K562 (cell line): ENCODE data around the gene PFN3. TPM values are rescaled to one million over a fixed set of nuclear protein-coding genes. Genes with fewer than 3 reads are reported as not detected.

Experiments used
- ATAC-seq: fragments of 200-7000 bp; cut with Tn5 transposase; 3 replicates; pipeline ENCODE4 v1.9.1; 2020; ENCODE audit warnings: moderate library complexity
- BruUV-seq: library from RNA; stranded (reverse); fragments of 400-500 nt; replicated peaks from 2 replicates; lab custom pipeline; 2021; lab: Mats Ljungman, UMichigan
- CTCF ChIA-PET: fragments of 300-600 bp; formaldehyde crosslinking; extraction: SDS; loops from one replicate; lab custom pipeline; 2021; ENCODE audit warnings: low intra/inter-chr PET ratio; lab: Yijun Ruan, JAX
- POLR2A ChIA-PET: fragments of 300-600, 350-650 bp; sonication (Branson Sonifier 250); formaldehyde crosslinking; extraction: SDS; loops from one replicate; lab custom pipeline; 2021; ENCODE audit warnings: antibody characterized with exemption, inconsistent platforms; lab: Yijun Ruan, JAX
- DNase-seq, 4 experiments: peaks; one replicate each; pipeline versions ENCODE4 v3.0.0 to v3.0.0-alpha.2; 2011 to 2018; ENCODE audit warnings: low spot score in 3 of 4, mixed read lengths in 3 of 4; ENCODE audit errors: extremely low read depth in 1 of 4
- FAIRE-seq: peaks from 2 replicates; lab custom pipeline; 2011; peaks lifted over from hg19 to GRCh38; lab: Jason Lieb, UNC
- H2AFZ ChIP-seq: 2 replicates; pipeline ENCODE4 v1.6.0; 2011; ENCODE audit warnings: low read depth, low read length, control low read depth, inconsistent platforms
- H3K27ac ChIP-seq: fragments of 200-600 bp; 3 replicates; pipeline ENCODE4 v1.8.0; 2011; ENCODE audit warnings: low read depth, mild to moderate bottlenecking, control low read depth, inconsistent platforms, low read length, moderate library complexity, mixed read lengths; ENCODE audit errors: extremely low read depth
- H3K27me3 ChIP-seq, 2 experiments: fragments of 300-600 bp in 1 of 2; 2 replicates in 1 of 2; 3 replicates in 1 of 2; pipeline versions ENCODE4 v1.6.0 to v1.8.0; 2011; ENCODE audit warnings: inconsistent platforms in 2 of 2, low read length in 2 of 2, mild to moderate bottlenecking in 1 of 2, mixed read lengths in 1 of 2, moderate library complexity in 1 of 2; ENCODE audit not compliant: control insufficient read depth in 2 of 2, insufficient read depth in 2 of 2
- H3K36me3 ChIP-seq: fragments of 300-600 bp; 3 replicates; pipeline ENCODE4 v1.8.0; 2011; ENCODE audit warnings: mild to moderate bottlenecking, low read length, inconsistent platforms; ENCODE audit not compliant: control insufficient read depth, insufficient read depth
- H3K4me1 ChIP-seq, 2 experiments: fragments of 200-600 bp in 1 of 2; replicated peaks in 1 of 2; 2 replicates in 1 of 2; 3 replicates in 1 of 2; pipeline versions ENCODE4 v1.5.1 to v1.8.0; 2011; ENCODE audit warnings: inconsistent platforms in 2 of 2, low read length in 2 of 2, mild to moderate bottlenecking in 1 of 2, mixed read lengths in 1 of 2, moderate library complexity in 1 of 2; ENCODE audit not compliant: control insufficient read depth in 2 of 2, insufficient read depth in 2 of 2
- H3K4me2 ChIP-seq: 2 replicates; pipeline ENCODE4 v1.6.1; 2011; ENCODE audit warnings: low read length, control low read depth, inconsistent platforms, mixed read lengths; ENCODE audit not compliant: insufficient read depth
- H3K4me3 ChIP-seq: fragments of 200-600 bp; sonication (generic), shearing (Covaris generic); 2 replicates; pipeline ENCODE4 v1.5.1; 2016; ENCODE audit warnings: control low read depth, inconsistent platforms
- H3K79me2 ChIP-seq: fragments of 200-600 bp; 3 replicates; pipeline ENCODE4 v1.8.0; 2011; ENCODE audit warnings: low read length, inconsistent platforms; ENCODE audit not compliant: control insufficient read depth, insufficient read depth
- H3K9ac ChIP-seq, 2 experiments: 2 replicates each; pipeline versions ENCODE4 v1.6.0 to v1.6.1; 2011; ENCODE audit warnings: low read depth in 2 of 2, low read length in 2 of 2, control low read depth in 1 of 2, inconsistent platforms in 1 of 2, mild to moderate bottlenecking in 1 of 2, mixed read lengths in 1 of 2; ENCODE audit not compliant: insufficient read depth in 1 of 2
- H3K9me1 ChIP-seq: one replicate; pipeline ENCODE4 v1.6.0; 2011; ENCODE audit warnings: inconsistent platforms, mild to moderate bottlenecking, low read length, moderate library complexity; ENCODE audit not compliant: control insufficient read depth, insufficient read depth
- H3K9me3 ChIP-seq: replicated peaks from 2 replicates; pipeline ENCODE4 v1.5.1; 2011; ENCODE audit warnings: low read depth, low read length, inconsistent platforms; ENCODE audit not compliant: control insufficient read depth, insufficient read depth
- H4K20me1 ChIP-seq: replicated peaks from 2 replicates; pipeline ENCODE4 v1.6.1; 2011; ENCODE audit warnings: low read length, inconsistent platforms, mixed read lengths; ENCODE audit not compliant: control insufficient read depth, insufficient read depth
- DDX20 ChIP-seq: fragments of 450-650 bp; IDR thresholded peaks from 2 replicates; pipeline ENCODE4 v1.6.1; 2016; ENCODE audit warnings: missing genetic modification characterization, low read depth, mild to moderate bottlenecking, missing compliant biosample characterization, moderate library complexity
- FOXJ3 ChIP-seq: sonication (generic); formaldehyde crosslinking; IDR thresholded peaks from 2 replicates; pipeline ENCODE4 v1.4.0; 2020; ENCODE audit warnings: mild to moderate bottlenecking, missing genetic modification reagents
- PRPF4 ChIP-seq: fragments of 200-400 bp; formaldehyde crosslinking; IDR thresholded peaks from one replicate; pipeline ENCODE4 v1.6.1; 2017; ENCODE audit warnings: low read length, low read depth, mild to moderate bottlenecking; ENCODE audit not compliant: insufficient read depth, poor library complexity, severe bottlenecking
- RAD51 ChIP-seq: fragments of 450-650 bp; IDR thresholded peaks from 2 replicates; pipeline ENCODE4 v1.7.1; 2016; ENCODE audit warnings: low read depth, mild to moderate bottlenecking, borderline replicate concordance
- SIX5 ChIP-seq, 2 experiments: IDR thresholded peaks; 2 replicates each; pipeline ENCODE4 v1.6.1; 2011; ENCODE audit warnings: low read length in 2 of 2, borderline replicate concordance in 1 of 2, low read depth in 1 of 2, mild to moderate bottlenecking in 1 of 2, moderate library complexity in 1 of 2; ENCODE audit not compliant: insufficient read depth in 1 of 2
- SMAD4 ChIP-seq: fragments of 250-450 bp; sonication (Bioruptor Pico); conservative IDR thresholded peaks from 2 replicates; pipeline ENCODE4 v1.8.0; 2021; ENCODE audit warnings: inconsistent platforms, mild to moderate bottlenecking, moderate library complexity
- SMC3 ChIP-seq: conservative IDR thresholded peaks from 2 replicates; pipeline ENCODE4 v1.6.1; 2011; ENCODE audit warnings: low read depth, low read length, improper control_type of control experiment; ENCODE audit not compliant: insufficient read depth
- TAL1 ChIP-seq: fragments of 450-650 bp; IDR thresholded peaks from 2 replicates; pipeline ENCODE4 v1.6.1; 2016; ENCODE audit warnings: mild to moderate bottlenecking
- ZBTB1 ChIP-seq: sonication (generic); formaldehyde crosslinking; IDR thresholded peaks from 2 replicates; pipeline ENCODE4 v1.8.1; 2023; ENCODE audit warnings: missing genetic modification reagents, low read depth, mild to moderate bottlenecking, borderline replicate concordance
- ZBTB7A ChIP-seq: IDR thresholded peaks from 2 replicates; pipeline ENCODE4 v1.6.1; 2011; ENCODE audit warnings: low read depth, mild to moderate bottlenecking, low read length, moderate library complexity, borderline replicate concordance; ENCODE audit not compliant: control insufficient read depth
- ZFP1 ChIP-seq: fragments of 450-650 bp; formaldehyde crosslinking; IDR thresholded peaks from 2 replicates; pipeline ENCODE4 v1.4.0; 2020; ENCODE audit warnings: mild to moderate bottlenecking, mixed read lengths
- ZNF263 ChIP-seq: sonication (generic); formaldehyde crosslinking; IDR thresholded peaks from 2 replicates; pipeline ENCODE4 v1.8.0; 2022; ENCODE audit warnings: mild to moderate bottlenecking, missing genetic modification reagents, borderline replicate concordance
- ZNF695 ChIP-seq: fragments of 450-650 bp; formaldehyde crosslinking; IDR thresholded peaks from 2 replicates; pipeline ENCODE4 v1.4.0; 2020; ENCODE audit warnings: mild to moderate bottlenecking, moderate library complexity
- ZZZ3 ChIP-seq: fragments of 450-650 bp; IDR thresholded peaks from 2 replicates; pipeline ENCODE4 v1.6.1; 2016; ENCODE audit warnings: antibody characterized with exemption, mild to moderate bottlenecking, moderate library complexity
- WGBS: fragments of 100-300 bp; shearing (Covaris generic); methylation state at CpG from one replicate; pipeline ENCODE4 v1.1.6; 2016; ENCODE audit warnings: low coverage, mixed read lengths; ENCODE audit not compliant: insufficient coverage; ENCODE audit errors: missing lambda C conversion rate; 5-methylcytosine and 5-hydroxymethylcytosine counted together
- in situ Hi-C: fragments of 300-500 bp; cut with MboI; formaldehyde crosslinking; loops from 4 replicates; pipeline ENCODE4 v1.15.0; 2018; ENCODE audit warnings: inconsistent platforms, mixed read lengths
- intact Hi-C: fragments of 100-400 bp; cut with micrococcal nuclease; formaldehyde crosslinking; loops from 2 replicates; pipeline ENCODE4 v1.14.2; 2022
- polyA plus RNA-seq, 8 experiments: library from polyadenylated mRNA; depleted of rRNA in 4 of 8; stranded (reverse) in 5 of 8; unstranded in 3 of 8; fragments of >200 nt; fragmentation: Nextera tagmentation in 2 of 8; fragmentation: Illumina TruSeq in 1 of 8; extraction: Ambion mirVana in 2 of 8; extraction: Trizol in 1 of 8; gene quantifications; 2 replicates each; pipeline versions ENCODE4 v1.2.1 to v1.2.3, GENCODE V29; 2011 to 2014; ENCODE audit warnings: inconsistent platforms in 1 of 8, missing spikeins in 1 of 8
- total RNA-seq, 7 experiments: library from RNA; depleted of rRNA in 6 of 7; stranded (reverse); fragments of >200 nt in 6 of 7; fragmentation: Illumina TruSeq in 2 of 7; extraction: Trizol in 2 of 7; gene quantifications; 2 replicates each; pipeline versions ENCODE4 v1.2.1 to v1.2.3, GENCODE V29; 2011 to 2021; ENCODE audit warnings: low replicate concordance in 1 of 7
- TF ChIP-seq, protein P1 (sequence below), 2 experiments: fragments of 450-650 bp in 1 of 2; sonication (generic) in 1 of 2; formaldehyde crosslinking; conservative IDR thresholded peaks; 2 replicates each; pipeline versions ENCODE4 v1.4.0 to v1.8.1; 2020 to 2022; ENCODE audit warnings: mild to moderate bottlenecking in 1 of 2, missing genetic modification reagents in 1 of 2
- TF ChIP-seq, protein P2 (sequence below): sonication (generic); formaldehyde crosslinking; IDR thresholded peaks from 2 replicates; pipeline ENCODE4 v1.8.1; 2023; ENCODE audit warnings: mild to moderate bottlenecking, missing genetic modification reagents, moderate library complexity
- TF ChIP-seq, protein P3 (sequence below): fragments of 450-650 bp; IDR thresholded peaks from 2 replicates; pipeline ENCODE4 v1.6.1; 2014; ENCODE audit warnings: low read depth, mild to moderate bottlenecking, moderate library complexity, borderline replicate concordance

PFN3 gene
- total and polyA plus RNA-seq, 9 of the 15 experiments (the other 6 are each of a cell fraction or from before 2014, with no cell fraction given), result not detected

DNA sequence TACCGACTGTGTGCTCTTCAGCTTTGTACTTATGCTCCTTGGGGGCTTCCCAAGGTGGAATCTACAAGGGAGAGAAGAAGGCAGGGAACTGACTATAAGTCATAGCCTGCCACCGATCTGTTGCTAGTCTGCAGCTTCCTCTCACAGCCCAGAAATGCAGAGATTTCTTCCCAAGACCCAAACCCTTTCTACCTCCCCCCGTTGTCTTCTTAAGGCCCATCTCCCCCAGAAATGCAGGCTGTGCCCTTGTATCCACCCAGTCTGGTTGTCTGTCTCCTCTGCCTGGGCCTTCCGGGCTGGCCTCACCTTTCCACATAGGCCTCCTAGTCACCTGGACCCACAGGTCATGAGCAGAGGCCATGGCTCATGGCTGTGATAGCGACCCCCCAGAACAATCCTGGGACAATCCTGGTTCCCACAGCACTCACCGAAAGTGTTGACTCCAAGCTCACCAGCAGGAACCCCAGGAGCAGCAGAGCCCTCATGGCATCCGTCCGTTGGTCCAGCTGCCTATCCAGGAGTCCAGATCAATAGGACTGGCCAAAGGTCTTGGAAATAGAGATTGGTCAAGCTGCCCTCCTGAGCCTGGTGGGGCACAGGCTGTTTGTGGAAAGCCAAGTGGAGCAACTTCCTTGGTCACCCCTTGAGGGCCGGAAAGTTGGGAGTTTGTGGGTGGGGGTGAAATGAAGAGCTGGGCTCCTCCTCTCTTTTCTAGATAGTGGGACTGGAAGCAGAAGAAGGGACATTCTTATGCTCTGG lies 8.8 kb upstream of the PFN3 start, which contains the start of gene F12:
Gene F12 (minus strand): TSS at position 522 of the 759 bp plus-strand sequence. CDS start 37 bp downstream, at position 485.
- ChIA-PET POLR2A (interaction anchor here (0.6 to 2.1 kb wide), 5 partner anchors 17 to 26 kb away, joined by 3 to 5 read pairs (median 3); partner anchors contain the start of gene GRK6), CTCF (no interaction called here)
- Histone ChIP-seq H3K9ac (peak within 1 kb of the TSS in 1 of 2 experiments; percentile 67; a peak in 2 of 4 replicates), H3K27me3 (no peaks in the 10 kb centered on the region), H4K20me1 (no peaks in the 10 kb centered on the region), H3K4me3 (no peak within 1 kb of the TSS), H3K9me3 (no peaks in the 10 kb centered on the region), H3K27ac (no peak within 1 kb of the TSS), H3K79me2 (peaks cover 4% of the 10 kb centered on the region; the same call in 1 of the 3 replicates), H2AFZ (no peak within 1 kb of the TSS), H3K4me1 (peaks cover 10 to 17% of the 10 kb centered on the region in 2 experiments), H3K36me3 (no peaks in the 10 kb centered on the region), H3K4me2 (no peak within 1 kb of the TSS), H3K9me1 (no peaks in the 10 kb centered on the region)
- intact Hi-C loops, result no loop called here
- in situ Hi-C loops, result no loop called here
- no TSS peak for BruUV-seq
- no peak for DNase-seq
- no peak for FAIRE-seq
- no peak for ATAC-seq
- 49% methylated on average over 9 of the region's 9 CpGs for WGBS
- TF ChIP-seq ZBTB1 (no peak), RAD51 (no peak), SMAD4 (CRISPR knock-in tag) (no peak), SMC3 (no peak), ZZZ3 (no peak), SIX5 (IDR thresholded peaks at IDR 0.05; ENCODE audit: borderline replicate concordance in 1 of 2, insufficient read depth in 1 of 2, low read depth in 1 of 2, low read length in 2 of 2) (no peak), DDX20 (tag) (no peak), PRPF4 (no peak), ZFP1 (CRISPR knock-in tag) (no peak), FOXJ3 (CRISPR knock-in tag) (no peak), ZNF263 (CRISPR knock-in tag) (no peak), ZNF695 (CRISPR knock-in tag) (no peak), ZBTB7A (no peak), TAL1 (no peak)
- TF ChIP-seq, protein P1, sequence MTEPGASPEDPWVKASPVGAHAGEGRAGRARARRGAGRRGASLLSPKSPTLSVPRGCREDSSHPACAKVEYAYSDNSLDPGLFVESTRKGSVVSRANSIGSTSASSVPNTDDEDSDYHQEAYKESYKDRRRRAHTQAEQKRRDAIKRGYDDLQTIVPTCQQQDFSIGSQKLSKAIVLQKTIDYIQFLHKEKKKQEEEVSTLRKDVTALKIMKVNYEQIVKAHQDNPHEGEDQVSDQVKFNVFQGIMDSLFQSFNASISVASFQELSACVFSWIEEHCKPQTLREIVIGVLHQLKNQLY (CRISPR knock-in tag; conservative IDR thresholded peaks at IDR 0.05), result no peak
- TF ChIP-seq, protein P2, sequence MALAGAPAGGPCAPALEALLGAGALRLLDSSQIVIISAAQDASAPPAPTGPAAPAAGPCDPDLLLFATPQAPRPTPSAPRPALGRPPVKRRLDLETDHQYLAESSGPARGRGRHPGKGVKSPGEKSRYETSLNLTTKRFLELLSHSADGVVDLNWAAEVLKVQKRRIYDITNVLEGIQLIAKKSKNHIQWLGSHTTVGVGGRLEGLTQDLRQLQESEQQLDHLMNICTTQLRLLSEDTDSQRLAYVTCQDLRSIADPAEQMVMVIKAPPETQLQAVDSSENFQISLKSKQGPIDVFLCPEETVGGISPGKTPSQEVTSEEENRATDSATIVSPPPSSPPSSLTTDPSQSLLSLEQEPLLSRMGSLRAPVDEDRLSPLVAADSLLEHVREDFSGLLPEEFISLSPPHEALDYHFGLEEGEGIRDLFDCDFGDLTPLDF (CRISPR knock-in tag), result no peak
- TF ChIP-seq, protein P3, sequence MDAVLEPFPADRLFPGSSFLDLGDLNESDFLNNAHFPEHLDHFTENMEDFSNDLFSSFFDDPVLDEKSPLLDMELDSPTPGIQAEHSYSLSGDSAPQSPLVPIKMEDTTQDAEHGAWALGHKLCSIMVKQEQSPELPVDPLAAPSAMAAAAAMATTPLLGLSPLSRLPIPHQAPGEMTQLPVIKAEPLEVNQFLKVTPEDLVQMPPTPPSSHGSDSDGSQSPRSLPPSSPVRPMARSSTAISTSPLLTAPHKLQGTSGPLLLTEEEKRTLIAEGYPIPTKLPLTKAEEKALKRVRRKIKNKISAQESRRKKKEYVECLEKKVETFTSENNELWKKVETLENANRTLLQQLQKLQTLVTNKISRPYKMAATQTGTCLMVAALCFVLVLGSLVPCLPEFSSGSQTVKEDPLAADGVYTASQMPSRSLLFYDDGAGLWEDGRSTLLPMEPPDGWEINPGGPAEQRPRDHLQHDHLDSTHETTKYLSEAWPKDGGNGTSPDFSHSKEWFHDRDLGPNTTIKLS, result no peak
